Effector memory CD4-positive, alpha-beta T cell (primary cell): ENCODE data around the gene RGS7.
"Not testable (repeated sequence)": the region's sequence is repeated elsewhere in the genome, so short reads cannot be mapped to it uniquely, and the experiment has no call there.

Source experiments
- DNase-seq, 3 donors: peaks; one replicate each; pipeline ENCODE4 v3.0.0-alpha.2; 2020
- H3K27ac ChIP-seq: 2 replicates; pipeline ENCODE4 v1.7.0; 2013; ENCODE audit warnings: mild to moderate bottlenecking, low read length, moderate library complexity; ENCODE audit not compliant: insufficient read depth, poor library complexity, severe bottlenecking
- H3K27me3 ChIP-seq: replicated peaks from 2 replicates; pipeline ENCODE4 v1.7.0; 2013; ENCODE audit warnings: mild to moderate bottlenecking, low read length; ENCODE audit not compliant: insufficient read depth, control insufficient read depth, poor library complexity, severe bottlenecking
- H3K36me3 ChIP-seq: 2 replicates; pipeline ENCODE4 v1.7.0; 2013; ENCODE audit warnings: mild to moderate bottlenecking, low read length, moderate library complexity; ENCODE audit not compliant: control insufficient read depth, insufficient read depth
- H3K4me1 ChIP-seq: 2 replicates; pipeline ENCODE4 v1.7.0; 2013; ENCODE audit warnings: low read length, mild to moderate bottlenecking; ENCODE audit not compliant: control insufficient read depth, insufficient read depth, poor library complexity, severe bottlenecking
- H3K4me3 ChIP-seq: 2 replicates; pipeline ENCODE4 v1.7.0; 2013; ENCODE audit warnings: low read length, low read depth, mild to moderate bottlenecking; ENCODE audit not compliant: insufficient read depth, poor library complexity, severe bottlenecking
- H3K9me3 ChIP-seq: 2 replicates; pipeline ENCODE4 v1.7.0; 2013; ENCODE audit warnings: mild to moderate bottlenecking, low read length, moderate library complexity; ENCODE audit not compliant: control insufficient read depth

The RGS7 gene

DNA sequence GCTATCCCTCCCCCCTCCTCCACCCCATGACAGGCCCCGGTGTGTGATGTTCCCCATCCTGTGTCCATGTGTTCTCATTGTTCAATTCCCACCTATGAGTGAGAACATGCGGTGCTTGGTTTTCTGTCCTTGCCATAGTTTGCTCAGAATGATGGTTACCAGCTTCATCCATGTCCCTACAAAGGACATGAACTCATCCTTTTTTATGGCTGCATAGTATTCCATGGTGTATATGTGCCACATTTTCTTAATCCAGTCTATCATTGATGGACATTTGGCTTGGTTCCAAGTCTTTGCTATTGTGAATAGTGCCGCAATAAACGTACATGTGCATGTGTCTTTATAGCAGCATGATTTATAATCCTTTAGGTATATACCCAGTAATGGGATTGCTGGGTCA, 461.6 kb downstream of the RGS7 start:
- not testable (repeated sequence) for H3K4me3 ChIP-seq, DNase-seq, H3K4me1 ChIP-seq, H3K36me3 ChIP-seq, H3K27me3 ChIP-seq, H3K27ac ChIP-seq, H3K9me3 ChIP-seq

DNA sequence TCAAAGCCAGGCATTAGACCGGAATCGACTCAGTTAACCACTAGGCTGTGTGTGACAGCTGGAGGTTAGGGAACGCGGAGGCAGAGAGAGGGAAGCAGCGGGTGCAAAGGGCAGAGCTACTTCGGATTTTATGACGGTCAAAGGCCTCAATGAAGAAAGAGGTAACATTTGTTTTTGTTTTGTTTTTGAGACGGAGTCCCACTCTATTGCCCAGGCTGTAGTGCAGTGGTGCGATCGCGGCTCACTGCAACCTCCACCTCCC, 468.3 kb downstream of the RGS7 start:
- Histone ChIP-seq H3K27me3 (no peaks in the 10 kb centered on the region), H3K36me3 (no peaks in the 10 kb centered on the region), H3K4me3 (no peak overlapping the region), H3K4me1 (no peaks in the 10 kb centered on the region), H3K9me3 (no peaks in the 10 kb centered on the region), H3K27ac (no peak overlapping the region)
- DNase-seq, result no peak

GRCh38 chr1:240888039-240888786, 468.8 kb downstream of the RGS7 start:
- H3K4me1 ChIP-seq, result no peaks in the 10 kb centered on the region
- H3K36me3 ChIP-seq, result no peaks in the 10 kb centered on the region
- no peaks in the 10 kb centered on the region for H3K9me3 ChIP-seq
- DNase-seq, result no peak
- H3K4me3 ChIP-seq, result no peak overlapping the region
- no peak overlapping the region for H3K27ac ChIP-seq
- H3K27me3 ChIP-seq, result no peaks in the 10 kb centered on the region

GRCh38 chr1:240883490-240883889, 473.5 kb downstream of the RGS7 start:
- H3K27me3 ChIP-seq, result no peaks in the 10 kb centered on the region
- no peaks in the 10 kb centered on the region for H3K9me3 ChIP-seq
- no peak overlapping the region for H3K27ac ChIP-seq
- no peak for DNase-seq
- H3K36me3 ChIP-seq, result no peaks in the 10 kb centered on the region
- H3K4me1 ChIP-seq, result no peaks in the 10 kb centered on the region
- H3K4me3 ChIP-seq, result no peak overlapping the region

DNA sequence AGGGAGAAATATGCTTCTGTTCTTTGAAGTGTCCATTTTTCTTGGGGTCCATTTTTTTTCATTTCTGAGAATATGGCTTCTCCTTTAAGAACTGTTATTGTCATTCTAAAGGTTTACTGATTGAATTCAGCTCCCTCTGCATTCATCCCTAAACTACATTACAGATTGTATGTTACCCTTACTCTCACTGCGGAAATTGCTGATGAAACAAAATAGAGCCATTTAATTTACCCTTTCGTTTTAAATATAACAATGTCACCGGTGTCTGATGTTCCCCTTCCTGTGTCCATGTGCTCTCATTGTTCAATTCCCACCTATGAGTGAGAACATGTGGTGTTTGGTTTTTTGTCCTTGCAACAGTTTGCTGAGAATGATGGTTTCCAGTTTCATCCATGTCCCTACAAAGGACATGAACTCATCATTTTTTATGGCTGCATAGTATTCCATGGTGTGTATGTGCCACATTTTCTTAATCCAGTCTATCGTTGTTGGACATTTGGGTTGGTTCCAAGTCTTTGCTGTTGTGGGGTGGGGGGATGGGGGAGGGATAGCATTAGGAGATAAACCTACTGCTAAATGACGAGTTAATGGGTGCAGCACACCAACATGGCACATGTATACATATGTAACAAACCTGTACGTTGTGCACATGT, 474.2 kb downstream of the RGS7 start:
- H3K4me3 ChIP-seq, H3K4me1 ChIP-seq, DNase-seq, H3K36me3 ChIP-seq, H3K9me3 ChIP-seq, H3K27me3 ChIP-seq, H3K27ac ChIP-seq: not testable (repeated sequence)

GRCh38 chr1:240878631-240879030, 478.4 kb downstream of the RGS7 start:
- Histone ChIP-seq H3K27ac (no peak overlapping the region), H3K36me3 (no peaks in the 10 kb centered on the region), H3K4me3 (no peak overlapping the region), H3K4me1 (no peaks in the 10 kb centered on the region), H3K9me3 (no peaks in the 10 kb centered on the region), H3K27me3 (no peaks in the 10 kb centered on the region)
- no peak for DNase-seq

- no peak for DNase-seq
- Histone ChIP-seq H3K9me3 (no peaks in the 10 kb centered on the region), H3K4me1 (no peaks in the 10 kb centered on the region), H3K27me3 (no peaks in the 10 kb centered on the region), H3K36me3 (no peaks in the 10 kb centered on the region), H3K4me3 (no peak overlapping the region), H3K27ac (no peak overlapping the region)
Observed at GRCh38 chr1:240877605-240878004, 479.4 kb downstream of the RGS7 start.

DNA sequence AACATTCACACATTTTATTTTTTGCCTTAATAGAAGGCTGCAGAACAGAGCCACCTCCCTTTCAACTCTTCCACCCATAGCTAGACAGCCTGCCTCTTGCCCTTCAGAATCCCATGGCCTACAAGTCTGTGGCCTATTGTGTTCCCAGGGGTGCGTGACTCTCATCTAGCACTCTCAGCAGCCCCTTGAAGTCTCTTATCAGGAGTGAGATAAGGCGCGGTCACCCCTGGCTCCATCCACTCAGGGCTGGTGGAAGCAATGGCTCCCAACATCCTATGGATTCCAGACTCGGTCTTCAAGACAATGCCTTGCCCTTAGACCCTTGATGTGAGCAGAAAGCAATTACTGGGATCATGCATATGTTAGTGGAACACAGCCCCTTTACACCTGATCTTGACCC, 480.9 kb downstream of the RGS7 start:
- Histone ChIP-seq H3K4me3 (no peak overlapping the region), H3K27me3 (no peaks in the 10 kb centered on the region), H3K9me3 (no peaks in the 10 kb centered on the region), H3K4me1 (no peaks in the 10 kb centered on the region), H3K27ac (no peak overlapping the region), H3K36me3 (no peaks in the 10 kb centered on the region)
- DNase-seq, result no peak

DNA sequence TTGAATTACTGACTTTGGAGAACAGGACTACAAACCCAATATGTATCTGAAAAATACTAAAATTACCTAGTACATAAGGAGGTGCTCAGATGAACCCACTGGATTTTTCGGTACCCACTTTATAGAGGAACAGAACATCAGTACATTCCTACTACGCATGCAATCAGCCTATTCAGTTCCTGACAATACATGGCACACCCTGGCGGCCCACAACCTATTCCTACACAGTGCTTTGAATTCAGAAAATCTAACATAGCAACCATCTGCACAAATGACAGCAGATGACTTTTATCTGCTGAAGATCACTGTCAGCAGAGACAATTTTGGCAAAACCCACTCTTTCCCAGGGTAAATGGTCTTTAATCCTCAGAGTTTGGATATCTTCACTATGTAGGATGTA, 487.9 kb downstream of the RGS7 start:
- H3K9me3 ChIP-seq, result no peaks in the 10 kb centered on the region
- no peak overlapping the region for H3K4me3 ChIP-seq
- no peaks in the 10 kb centered on the region for H3K4me1 ChIP-seq
- H3K36me3 ChIP-seq, result no peaks in the 10 kb centered on the region
- H3K27ac ChIP-seq, result no peak overlapping the region
- DNase-seq, result no peak
- H3K27me3 ChIP-seq, result no peaks in the 10 kb centered on the region

DNA sequence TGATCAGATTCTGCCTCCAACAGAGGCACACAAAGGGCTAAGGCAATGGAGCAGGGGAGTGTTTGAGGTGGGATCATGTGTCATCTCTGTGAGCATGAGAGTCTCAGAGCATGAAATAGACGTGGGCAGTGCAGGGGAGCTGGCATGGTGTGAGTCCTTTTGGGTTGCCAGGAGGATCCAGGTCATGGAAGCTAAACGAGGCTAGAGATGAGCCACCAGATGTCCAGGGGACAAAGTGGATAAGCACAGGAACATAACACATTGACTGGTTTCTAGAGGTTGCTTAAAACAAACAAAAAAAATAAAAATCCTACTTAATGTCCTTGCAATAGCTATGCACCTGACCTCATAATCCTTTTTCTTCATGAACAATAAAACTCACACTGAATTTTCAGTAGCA, 490.3 kb downstream of the RGS7 start:
- H3K27me3 ChIP-seq, result no peaks in the 10 kb centered on the region
- H3K4me3 ChIP-seq, result no peak overlapping the region
- no peaks in the 10 kb centered on the region for H3K9me3 ChIP-seq
- no peaks in the 10 kb centered on the region for H3K4me1 ChIP-seq
- no peak overlapping the region for H3K27ac ChIP-seq
- no peaks in the 10 kb centered on the region for H3K36me3 ChIP-seq
- no peak for DNase-seq
